Stimulated activated naive CD8-positive, alpha-beta T cell treated with anti-CD3 and anti-CD28 coated beads, Interleukin-15, Interleukin-2, amounts not matched to agents 100 ng/mL and 50 ng/mL, for 24 hours (primary cell): ENCODE results near the gene ERBB4.
"Not testable (repeated sequence)": the region's sequence is repeated elsewhere in the genome, so short reads cannot be mapped to it uniquely, and the experiment has no call there.

ENCODE experiments used
- H3K27ac Mint-ChIP-seq: one replicate; pipeline ENCODE4 v1.8.0; 2021; ENCODE audit warnings: mild to moderate bottlenecking, mixed read lengths
- H3K27me3 Mint-ChIP-seq: one replicate; pipeline ENCODE4 v1.8.0; 2021; ENCODE audit warnings: mixed read lengths
- H3K36me3 Mint-ChIP-seq: one replicate; pipeline ENCODE4 v1.8.0; 2021; ENCODE audit warnings: low read depth, mixed read lengths
- H3K4me1 Mint-ChIP-seq: one replicate; pipeline ENCODE4 v1.8.0; 2021; ENCODE audit warnings: low read depth, mixed read lengths
- H3K4me3 Mint-ChIP-seq: one replicate; pipeline ENCODE4 v1.8.0; 2021; ENCODE audit warnings: mild to moderate bottlenecking, mixed read lengths
- H3K9me3 Mint-ChIP-seq: one replicate; pipeline ENCODE4 v1.8.0; 2021; ENCODE audit warnings: mixed read lengths

ERBB4 gene

DNA sequence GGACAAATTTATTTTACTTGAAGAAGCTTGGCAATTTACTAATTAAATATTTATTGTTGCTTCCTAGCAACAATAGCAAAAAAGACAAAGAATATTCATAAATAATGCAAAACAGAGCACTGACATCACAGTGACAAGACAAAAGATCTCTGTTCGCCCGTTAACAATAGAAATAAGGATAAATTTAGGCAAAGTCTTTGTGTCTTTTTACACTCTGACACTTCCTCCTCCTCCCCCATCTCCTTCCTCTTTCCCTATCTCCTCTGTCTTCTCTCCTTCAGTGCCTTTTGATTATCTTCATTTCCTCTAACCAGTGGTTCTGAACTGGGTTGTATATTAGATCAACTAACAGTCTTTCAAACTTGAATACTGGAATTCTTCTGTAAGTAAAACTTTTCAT, 808.4 kb downstream of the ERBB4 start:
- no peak overlapping the region for H3K27ac Mint-ChIP-seq
- no peaks in the 10 kb centered on the region for H3K4me1 Mint-ChIP-seq
- H3K4me3 Mint-ChIP-seq: no peak overlapping the region

DNA sequence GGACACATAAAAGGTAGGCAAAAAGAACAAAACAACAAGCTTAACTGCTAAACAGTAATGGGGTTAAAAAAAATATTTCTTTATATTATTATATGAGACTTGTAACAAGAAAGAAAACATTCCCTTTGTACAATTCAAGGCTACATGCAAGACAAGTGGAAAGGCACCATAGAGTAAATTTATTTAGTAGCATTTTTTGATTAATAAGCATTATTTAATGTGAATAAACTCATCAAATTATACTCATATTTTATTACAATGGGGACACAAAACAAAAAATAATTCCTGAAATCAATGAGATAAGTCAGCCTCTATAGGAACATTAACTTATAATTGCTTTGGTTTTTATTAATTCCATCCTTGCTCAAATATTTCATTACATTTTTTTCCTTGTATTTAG, 809.2 kb downstream of the ERBB4 start:
- Mint-ChIP-seq H3K27me3 (no peaks in the 10 kb centered on the region), H3K4me1 (no peaks in the 10 kb centered on the region), H3K27ac (no peak overlapping the region), H3K9me3 (no peaks in the 10 kb centered on the region), H3K36me3 (no peaks in the 10 kb centered on the region), H3K4me3 (no peak overlapping the region)

More for the DNA sequence above, 808.4 kb downstream of the ERBB4 start:
- H3K9me3 Mint-ChIP-seq: no peaks in the 10 kb centered on the region
- no peaks in the 10 kb centered on the region for H3K36me3 Mint-ChIP-seq
- H3K27me3 Mint-ChIP-seq: no peaks in the 10 kb centered on the region

DNA sequence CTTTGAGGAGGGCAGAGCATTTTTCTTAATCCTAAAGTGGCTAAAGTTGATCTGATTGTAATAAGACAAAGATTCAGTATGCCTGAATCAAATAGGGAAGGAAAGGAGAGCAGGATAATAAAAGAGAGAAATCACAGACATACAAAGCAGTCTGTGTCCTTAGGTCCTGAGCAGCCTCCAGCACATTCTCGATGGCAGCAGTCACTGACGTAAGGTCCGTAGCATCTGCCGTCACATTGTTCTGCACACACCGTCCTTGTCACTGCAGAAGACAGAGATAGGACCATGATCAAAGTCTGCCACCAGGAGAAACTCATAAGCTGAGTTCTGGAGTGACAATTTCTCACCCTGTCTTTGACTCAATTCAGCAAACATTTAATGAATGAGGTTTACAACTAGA, 813.7 kb downstream of the ERBB4 start:
- Mint-ChIP-seq H3K4me3 (no peak overlapping the region), H3K9me3 (no peaks in the 10 kb centered on the region), H3K36me3 (no peaks in the 10 kb centered on the region), H3K4me1 (no peaks in the 10 kb centered on the region), H3K27me3 (no peaks in the 10 kb centered on the region), H3K27ac (no peak overlapping the region)

DNA sequence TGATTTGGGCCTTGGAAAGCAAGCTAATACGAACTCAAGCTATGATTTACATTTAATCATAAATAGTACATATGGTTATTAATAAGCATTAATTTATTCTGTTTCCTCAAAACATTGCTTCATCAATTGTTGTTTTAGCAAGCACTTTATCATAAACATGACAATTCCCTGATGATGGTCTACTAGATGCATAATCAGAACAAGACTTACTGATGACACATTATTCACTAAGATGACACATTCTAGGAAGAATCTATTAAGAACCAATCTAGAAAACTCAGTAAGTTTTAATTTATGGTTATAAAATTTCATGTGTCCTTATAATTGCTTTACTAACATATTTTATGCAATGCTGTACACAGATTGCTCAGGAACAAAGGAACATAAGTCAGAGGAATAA, 815.2 kb downstream of the ERBB4 start:
- no peaks in the 10 kb centered on the region for H3K9me3 Mint-ChIP-seq
- H3K36me3 Mint-ChIP-seq: no peaks in the 10 kb centered on the region
- no peak overlapping the region for H3K4me3 Mint-ChIP-seq
- H3K27me3 Mint-ChIP-seq: no peaks in the 10 kb centered on the region
- no peaks in the 10 kb centered on the region for H3K4me1 Mint-ChIP-seq
- H3K27ac Mint-ChIP-seq: no peak overlapping the region

DNA sequence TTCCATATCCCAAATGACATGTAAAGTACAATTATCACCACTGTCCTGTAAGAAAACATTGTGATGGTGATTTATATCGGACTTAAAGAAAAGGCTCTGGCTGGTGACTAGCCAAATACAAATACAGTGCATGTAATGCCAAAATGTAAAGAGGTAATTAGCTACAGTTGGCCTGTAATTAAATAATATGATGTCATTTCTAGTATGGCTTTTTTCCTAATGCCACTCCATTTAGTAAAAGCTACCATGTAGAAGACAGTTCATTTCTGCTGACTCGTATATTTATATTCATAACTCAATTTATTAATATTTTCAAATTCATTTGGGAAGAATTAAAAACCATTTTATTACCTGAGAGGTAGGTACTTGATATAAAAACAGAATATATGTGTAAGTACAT, 815.7 kb downstream of the ERBB4 start:
- H3K9me3 Mint-ChIP-seq: no peaks in the 10 kb centered on the region
- H3K36me3 Mint-ChIP-seq: no peaks in the 10 kb centered on the region
- no peak overlapping the region for H3K27ac Mint-ChIP-seq
- H3K4me1 Mint-ChIP-seq: no peaks in the 10 kb centered on the region
- no peaks in the 10 kb centered on the region for H3K27me3 Mint-ChIP-seq
- H3K4me3 Mint-ChIP-seq: no peak overlapping the region

DNA sequence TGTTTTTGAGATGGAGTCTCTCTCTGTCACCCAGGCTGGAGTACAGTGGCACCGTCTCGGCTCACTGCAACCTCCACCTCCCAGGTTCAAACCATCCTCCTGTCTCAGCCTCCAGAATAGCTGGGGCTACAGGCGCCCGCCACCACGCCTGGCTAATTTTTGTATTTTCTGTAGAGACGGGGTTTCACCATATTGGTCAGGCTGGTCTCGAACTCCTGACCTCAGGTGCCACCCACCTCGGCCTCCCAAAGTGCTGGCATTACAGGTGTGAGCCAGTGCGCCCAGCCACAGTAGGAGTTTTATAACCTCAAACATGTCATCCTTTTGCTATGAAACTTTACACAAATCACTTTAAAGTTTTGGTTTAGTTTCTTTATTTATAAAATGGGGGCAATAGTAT, 816.7 kb downstream of the ERBB4 start:
- not testable (repeated sequence) for H3K27ac Mint-ChIP-seq, H3K27me3 Mint-ChIP-seq, H3K4me1 Mint-ChIP-seq, H3K36me3 Mint-ChIP-seq, H3K9me3 Mint-ChIP-seq, H3K4me3 Mint-ChIP-seq

DNA sequence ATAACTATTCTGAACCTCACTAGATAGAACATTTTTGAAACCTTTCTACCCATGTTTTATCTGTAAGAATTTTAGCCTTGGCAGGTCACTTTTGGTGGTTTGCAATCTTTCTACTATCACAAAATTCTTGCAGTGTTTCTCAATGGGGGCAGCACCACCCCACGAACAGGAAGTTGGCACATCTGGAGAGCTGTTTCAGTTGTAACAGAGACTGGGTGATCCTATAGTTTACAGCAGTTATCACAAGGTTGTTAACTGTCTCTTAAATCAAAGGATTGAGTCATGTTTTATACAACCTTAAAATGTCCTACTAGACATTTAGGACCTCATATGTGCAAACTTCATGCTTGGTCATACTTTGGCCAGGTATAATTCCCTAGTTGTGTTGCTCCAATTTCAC, 829.2 kb downstream of the ERBB4 start:
- no peaks in the 10 kb centered on the region for H3K36me3 Mint-ChIP-seq
- H3K4me3 Mint-ChIP-seq: no peak overlapping the region
- no peaks in the 10 kb centered on the region for H3K9me3 Mint-ChIP-seq
- H3K27ac Mint-ChIP-seq: no peak overlapping the region
- H3K27me3 Mint-ChIP-seq: no peaks in the 10 kb centered on the region
- no peaks in the 10 kb centered on the region for H3K4me1 Mint-ChIP-seq

- Mint-ChIP-seq H3K27ac (no peak overlapping the region), H3K9me3 (no peaks in the 10 kb centered on the region), H3K4me3 (no peak overlapping the region), H3K36me3 (no peaks in the 10 kb centered on the region), H3K4me1 (no peaks in the 10 kb centered on the region), H3K27me3 (no peaks in the 10 kb centered on the region)
Observed at GRCh38 chr2:211692689-211693088, 845.9 kb downstream of the ERBB4 start.

GRCh38 chr2:211690736-211691135, 847.9 kb downstream of the ERBB4 start:
- no peaks in the 10 kb centered on the region for H3K27me3 Mint-ChIP-seq
- H3K4me1 Mint-ChIP-seq: no peaks in the 10 kb centered on the region
- no peak overlapping the region for H3K27ac Mint-ChIP-seq
- no peaks in the 10 kb centered on the region for H3K9me3 Mint-ChIP-seq
- no peak overlapping the region for H3K4me3 Mint-ChIP-seq
- H3K36me3 Mint-ChIP-seq: no peaks in the 10 kb centered on the region

DNA sequence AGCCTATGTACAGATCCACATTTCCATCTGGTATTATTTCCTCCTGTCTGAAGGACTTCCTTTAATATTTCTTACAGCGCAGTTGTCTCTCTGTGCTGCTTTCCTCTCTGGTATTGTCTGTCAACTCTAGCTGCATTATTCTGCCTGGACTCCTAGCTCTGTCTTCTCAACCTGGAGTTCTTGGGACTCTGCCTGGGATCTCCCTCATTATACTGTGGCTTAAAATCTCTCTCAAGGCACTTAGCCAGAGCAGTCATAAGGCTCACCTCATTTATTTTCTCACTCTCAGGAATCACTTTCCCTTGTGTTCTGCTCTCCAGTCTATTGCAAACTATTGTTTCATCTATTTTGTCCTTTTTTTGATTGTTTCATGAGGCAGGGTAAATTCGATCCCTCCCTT, 850.4 kb downstream of the ERBB4 start:
- H3K27ac Mint-ChIP-seq: no peak overlapping the region
- H3K4me1 Mint-ChIP-seq: no peaks in the 10 kb centered on the region
- no peak overlapping the region for H3K4me3 Mint-ChIP-seq
- peaks cover 4% of the 10 kb centered on the region for H3K9me3 Mint-ChIP-seq
- H3K36me3 Mint-ChIP-seq: no peaks in the 10 kb centered on the region
- no peaks in the 10 kb centered on the region for H3K27me3 Mint-ChIP-seq

DNA sequence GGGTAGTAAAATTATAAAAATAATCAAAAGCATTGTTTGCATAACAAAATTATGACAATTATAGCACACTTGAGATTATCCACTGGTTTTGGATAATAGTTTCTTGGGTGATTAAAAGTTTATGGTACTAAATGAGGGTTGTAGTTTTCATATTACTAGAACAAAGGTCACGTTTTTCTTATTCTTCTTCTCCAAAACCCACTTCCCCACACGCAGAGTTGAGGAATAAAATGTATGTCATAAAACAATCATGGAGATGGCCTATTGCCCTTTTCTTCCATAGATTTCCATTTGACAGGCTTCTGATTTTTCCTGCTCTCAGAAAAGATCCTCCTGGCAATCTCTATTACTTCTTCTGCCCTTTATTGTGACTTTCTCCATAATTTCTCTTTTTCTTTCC, 863.9 kb downstream of the ERBB4 start:
- Mint-ChIP-seq H3K4me3 (no peak overlapping the region), H3K4me1 (no peaks in the 10 kb centered on the region), H3K27ac (no peak overlapping the region), H3K36me3 (no peaks in the 10 kb centered on the region), H3K27me3 (no peaks in the 10 kb centered on the region), H3K9me3 (peaks cover 11% of the 10 kb centered on the region)

GRCh38 chr2:211673133-211673905, 865.3 kb downstream of the ERBB4 start:
- Mint-ChIP-seq H3K27ac (no peak overlapping the region), H3K4me3 (no peak overlapping the region), H3K9me3 (peaks cover 7% of the 10 kb centered on the region), H3K4me1 (no peaks in the 10 kb centered on the region), H3K27me3 (no peaks in the 10 kb centered on the region), H3K36me3 (no peaks in the 10 kb centered on the region)

DNA sequence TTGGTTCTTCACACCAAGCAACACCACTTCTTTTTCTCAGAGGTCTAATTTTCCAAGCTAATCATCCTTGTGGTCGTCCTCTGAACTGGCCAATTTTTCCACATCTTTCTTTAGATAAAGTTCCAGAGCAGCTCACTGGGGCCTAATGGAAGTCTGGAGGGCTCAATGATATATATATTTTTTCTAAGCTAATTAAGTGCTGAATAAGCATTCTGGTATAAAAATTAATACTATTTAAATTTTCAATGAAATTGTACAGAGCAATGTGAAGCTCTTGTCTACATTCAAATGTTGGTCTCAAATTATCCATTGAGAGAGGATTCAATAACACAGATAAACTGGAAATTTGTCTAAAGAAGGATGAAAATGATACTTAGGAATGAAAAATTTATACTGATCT, 866.6 kb downstream of the ERBB4 start:
- H3K27me3 Mint-ChIP-seq: no peaks in the 10 kb centered on the region
- H3K27ac Mint-ChIP-seq: no peak overlapping the region
- peaks cover 7% of the 10 kb centered on the region for H3K9me3 Mint-ChIP-seq
- H3K4me1 Mint-ChIP-seq: no peaks in the 10 kb centered on the region
- no peak overlapping the region for H3K4me3 Mint-ChIP-seq
- no peaks in the 10 kb centered on the region for H3K36me3 Mint-ChIP-seq

DNA sequence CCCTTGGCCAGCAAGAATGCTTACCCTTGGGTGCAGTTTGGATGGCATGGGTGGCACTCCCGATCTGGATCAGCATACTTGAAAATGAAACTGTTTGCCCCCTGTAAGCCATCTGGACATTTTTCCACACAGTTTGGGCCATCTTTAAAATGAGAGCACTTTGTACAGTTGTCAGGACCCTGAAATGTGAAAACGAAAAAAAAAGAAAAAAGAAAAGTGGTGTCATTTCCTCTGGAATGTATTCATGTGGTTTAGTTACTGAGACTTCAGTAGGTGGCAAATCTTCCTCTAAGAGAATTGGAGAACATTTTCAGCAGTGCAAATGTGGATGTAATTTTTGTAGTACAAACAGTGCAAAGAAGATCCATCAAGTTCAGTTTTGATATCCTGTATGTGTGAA, 873.3 kb downstream of the ERBB4 start:
- no peaks in the 10 kb centered on the region for H3K36me3 Mint-ChIP-seq
- peaks cover 12% of the 10 kb centered on the region for H3K9me3 Mint-ChIP-seq
- H3K4me3 Mint-ChIP-seq: no peak overlapping the region
- H3K27me3 Mint-ChIP-seq: no peaks in the 10 kb centered on the region
- no peak overlapping the region for H3K27ac Mint-ChIP-seq
- H3K4me1 Mint-ChIP-seq: no peaks in the 10 kb centered on the region

GRCh38 chr2:211664321-211664720, 874.3 kb downstream of the ERBB4 start:
- Mint-ChIP-seq H3K27me3 (no peaks in the 10 kb centered on the region), H3K27ac (no peak overlapping the region), H3K4me1 (no peaks in the 10 kb centered on the region), H3K9me3 (peaks cover 15% of the 10 kb centered on the region), H3K4me3 (no peak overlapping the region), H3K36me3 (no peaks in the 10 kb centered on the region)

- no peaks in the 10 kb centered on the region for H3K36me3 Mint-ChIP-seq
- no peaks in the 10 kb centered on the region for H3K9me3 Mint-ChIP-seq
- no peaks in the 10 kb centered on the region for H3K27me3 Mint-ChIP-seq
- H3K4me1 Mint-ChIP-seq: no peaks in the 10 kb centered on the region
- H3K27ac Mint-ChIP-seq: no peak overlapping the region
- H3K4me3 Mint-ChIP-seq: no peak overlapping the region
Observed at GRCh38 chr2:211654211-211654780, 884.3 kb downstream of the ERBB4 start.
